Right renal pelvis (tissue), 4 donors: ENCODE data around the gene NUP107. TPM values are rescaled to one million over a fixed set of nuclear protein-coding genes. Genes with fewer than 3 reads are reported as not detected.

Source experiments
- DNase-seq, 4 donors: peaks; one replicate each; pipeline ENCODE4 v3.0.0-alpha.2; 2013; ENCODE audit warnings: low read depth in 4 of 4, low spot score in 3 of 4, missing footprints in 1 of 4
- polyA plus RNA-seq, 4 donors: library from polyadenylated mRNA; unstranded; fragments of 120-200 nt; gene quantifications; one replicate each; pipeline ENCODE4 v1.2.1, GENCODE V29; 2013; ENCODE audit not compliant: insufficient read length in 4 of 4

NUP107 gene
- polyA plus RNA-seq, 4 donors = 60.2 to 74.7 (median 66.8) TPM

DNA sequence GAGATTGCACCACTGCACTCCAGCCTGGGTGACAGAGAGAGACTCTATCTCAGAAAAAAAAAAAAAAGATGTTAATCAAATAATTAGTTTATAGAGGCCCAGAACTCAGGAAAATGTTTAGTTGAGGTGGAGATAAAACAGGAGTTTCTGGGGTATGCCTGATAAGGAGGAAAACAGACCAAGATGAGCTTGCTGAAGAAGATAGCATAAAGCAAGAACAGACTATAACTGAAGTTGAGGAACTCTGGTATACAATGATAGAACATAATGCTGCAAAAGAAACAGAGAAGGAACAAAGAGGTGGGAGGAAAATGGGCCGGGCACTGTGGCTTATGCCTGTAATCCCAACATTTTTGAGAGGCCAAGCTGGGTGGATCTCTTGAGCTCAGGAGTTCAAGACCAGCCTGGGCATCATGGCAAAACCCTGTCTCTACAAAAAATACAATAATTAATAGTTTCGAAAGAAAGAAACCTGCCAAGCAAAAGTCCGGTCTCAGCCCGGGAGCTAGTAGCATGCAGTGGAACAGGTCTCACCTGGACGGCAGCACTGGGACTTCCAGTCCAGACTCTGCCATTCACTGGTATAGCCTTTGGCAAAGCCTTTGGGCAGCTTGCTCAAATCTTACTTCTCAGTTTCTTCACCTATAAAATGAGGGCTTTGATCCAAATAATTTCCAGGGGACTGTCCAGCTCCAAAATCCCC is 84.6 kb downstream of the NUP107 start:
- no peak for DNase-seq

DNA sequence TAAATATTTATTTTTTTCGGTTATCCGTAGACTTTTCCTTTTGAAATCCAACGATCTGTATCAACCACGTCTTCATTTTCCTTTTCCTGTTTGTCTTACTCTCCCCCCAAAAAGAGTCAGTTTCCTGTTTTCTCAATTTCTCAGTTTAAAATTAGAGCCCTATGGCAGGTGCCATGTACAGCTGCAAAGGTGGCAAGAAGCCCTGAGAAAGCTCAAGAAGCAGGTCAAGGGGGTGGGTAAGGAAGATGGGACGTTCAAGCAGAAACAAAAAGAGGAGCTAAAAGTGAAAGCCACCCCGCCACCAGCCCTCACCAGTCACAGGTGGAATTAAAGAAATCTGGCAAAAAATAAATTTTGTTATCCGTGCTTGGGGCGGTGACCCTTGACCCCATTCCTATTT is 85.9 kb downstream of the NUP107 start:
- DNase-seq = no peak

DNA sequence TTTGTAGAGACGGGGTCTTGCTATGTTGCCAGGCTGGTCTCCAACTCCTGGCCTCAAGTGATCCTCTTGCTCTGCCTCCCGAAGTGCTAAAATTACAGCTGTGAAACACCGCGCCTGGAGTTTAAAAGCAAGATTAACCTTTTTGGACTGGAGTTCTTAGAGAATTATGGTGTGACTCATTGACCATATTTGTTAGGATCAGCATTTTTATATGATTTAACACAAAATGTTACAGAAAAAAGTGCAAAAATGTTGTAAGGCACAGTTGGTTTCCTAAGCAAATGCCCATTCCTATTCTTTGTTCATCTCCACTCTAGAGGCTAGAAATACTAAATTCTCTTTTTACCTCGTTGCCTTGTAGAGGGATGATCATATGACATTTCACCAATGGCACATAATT is 86.8 kb downstream of the NUP107 start:
- no peak for DNase-seq

DNA sequence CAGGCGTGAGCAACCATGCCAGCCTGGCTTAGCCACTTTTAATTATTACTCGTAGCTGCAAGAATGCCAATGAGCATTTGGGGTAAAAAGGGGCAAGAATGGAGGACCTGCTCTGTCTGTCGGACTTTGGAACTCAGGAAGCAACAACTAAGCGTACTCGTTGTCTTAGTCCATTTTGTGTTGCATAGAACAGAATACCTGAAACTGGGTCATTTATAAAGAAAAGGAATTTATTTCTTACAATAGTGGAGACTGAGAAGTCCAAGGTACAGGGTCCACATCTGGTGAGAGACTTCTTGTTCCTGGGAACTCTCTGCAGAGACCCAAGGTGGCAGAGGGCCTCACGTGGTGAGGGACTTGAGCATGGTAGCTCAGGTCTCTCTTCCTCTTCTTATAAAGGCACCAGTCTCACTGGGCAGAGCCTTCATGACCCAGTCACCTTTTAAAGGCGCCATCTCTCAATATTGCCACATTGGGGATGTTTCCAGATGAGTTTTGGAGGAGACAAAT is 88.4 kb downstream of the NUP107 start:
- DNase-seq = no peak

DNA sequence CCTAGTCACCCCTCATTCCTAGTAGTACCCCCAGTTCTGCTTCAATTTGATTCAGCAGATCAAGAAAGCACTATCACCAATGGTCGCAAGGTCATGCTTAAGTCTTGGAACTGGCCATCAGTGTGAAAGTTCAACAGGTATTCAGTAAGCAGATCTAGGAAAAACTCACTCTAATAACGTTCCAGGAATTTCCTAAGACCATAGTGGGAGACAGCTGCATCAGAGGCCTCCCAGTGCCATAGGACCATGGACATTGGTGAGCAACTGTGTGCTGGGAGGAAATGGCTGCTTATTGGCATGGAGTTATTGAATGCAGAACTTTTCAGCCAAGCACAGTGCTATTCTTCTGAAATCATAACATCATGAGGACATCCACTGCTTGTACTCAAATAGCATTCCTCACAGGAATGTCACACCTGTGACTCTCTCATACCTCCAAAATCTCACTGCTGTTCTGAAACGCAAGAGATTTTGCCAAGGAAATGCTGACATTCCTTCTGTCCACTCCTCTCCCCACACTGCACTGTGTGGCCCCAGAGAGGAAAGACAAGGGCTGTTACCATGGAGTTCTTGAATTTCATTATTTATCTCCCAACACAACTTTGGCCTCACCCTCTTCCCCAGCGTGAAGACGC is 90.3 kb downstream of the NUP107 start:
- no peak for DNase-seq

DNA sequence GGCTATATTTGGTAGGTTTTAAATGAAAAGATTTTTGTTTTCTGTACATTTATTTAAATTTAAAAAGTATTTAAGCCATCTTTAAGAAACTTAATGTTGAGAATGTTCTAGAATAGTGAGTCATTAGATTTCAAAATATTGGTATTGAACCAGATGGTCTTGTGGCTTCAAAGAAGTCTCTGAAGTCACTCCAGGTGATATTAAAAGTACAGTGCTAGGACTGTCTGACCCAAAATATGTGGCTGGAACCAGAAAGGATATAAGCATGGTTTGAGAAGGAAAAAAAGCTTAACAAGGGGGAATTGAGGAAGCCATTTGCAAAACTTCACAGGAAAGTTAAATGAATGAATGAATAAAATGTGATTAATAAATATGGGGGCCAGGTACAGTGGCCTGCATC is 92.5 kb downstream of the NUP107 start:
- DNase-seq = no peak

DNA sequence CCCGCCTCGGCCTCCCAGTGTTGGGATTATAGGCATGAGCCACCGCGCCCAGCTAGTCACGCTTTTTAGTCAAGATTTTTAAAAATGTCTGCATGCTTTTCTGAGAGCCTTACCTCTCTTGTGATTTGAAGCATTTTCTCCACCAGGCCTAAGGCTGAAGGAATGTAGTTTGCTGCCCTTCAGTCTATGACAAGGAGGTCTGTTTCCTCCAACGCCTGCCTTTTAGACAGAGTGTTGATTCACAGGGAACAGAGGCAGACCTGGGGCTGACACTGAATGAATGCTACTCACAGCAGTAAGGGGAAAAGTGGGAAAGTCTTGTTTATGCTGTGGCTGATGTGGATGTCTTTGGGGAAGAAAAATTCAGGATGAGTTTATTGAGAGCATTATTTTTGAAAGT is 94.0 kb downstream of the NUP107 start:
- DNase-seq = no peak

DNA sequence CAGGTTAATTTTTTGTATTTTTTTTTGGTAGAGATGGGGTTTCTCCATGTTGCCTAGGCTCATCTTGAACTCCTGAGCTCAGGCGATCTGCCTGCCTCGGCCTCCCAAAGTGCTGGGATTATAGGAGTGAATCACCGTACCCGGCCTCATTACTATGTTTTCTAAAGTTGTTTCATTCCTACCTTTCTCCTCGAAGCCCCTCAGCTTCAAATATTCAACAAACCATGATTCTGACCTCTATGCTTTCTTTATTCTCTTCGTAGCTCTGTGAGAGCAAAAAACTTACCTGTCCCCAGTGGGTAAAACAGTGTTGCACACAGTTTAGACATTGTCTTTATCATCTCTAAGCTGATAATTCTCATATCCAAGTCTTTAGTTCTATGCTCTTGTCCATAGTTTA is 95.0 kb downstream of the NUP107 start:
- DNase-seq = no peak

DNA sequence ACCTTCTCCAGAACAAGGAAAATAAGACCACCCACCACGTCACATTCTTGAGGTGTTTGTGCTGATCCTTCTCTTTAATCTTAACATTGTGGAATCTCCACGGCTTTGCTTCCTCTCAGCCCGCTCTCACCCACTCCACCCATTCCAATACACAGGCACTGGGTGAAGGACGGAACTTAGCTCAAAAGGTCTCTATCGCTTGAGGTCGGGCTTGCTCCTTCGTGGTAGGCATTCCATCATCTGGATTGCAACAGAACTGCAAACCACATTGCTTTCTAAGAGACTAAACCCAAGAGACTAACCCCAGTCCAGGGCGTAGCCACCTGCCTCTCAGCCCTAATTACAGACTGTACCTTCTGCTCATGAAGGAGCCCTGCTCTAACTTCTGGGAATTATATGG is 97.2 kb downstream of the NUP107 start:
- DNase-seq = no peak

DNA sequence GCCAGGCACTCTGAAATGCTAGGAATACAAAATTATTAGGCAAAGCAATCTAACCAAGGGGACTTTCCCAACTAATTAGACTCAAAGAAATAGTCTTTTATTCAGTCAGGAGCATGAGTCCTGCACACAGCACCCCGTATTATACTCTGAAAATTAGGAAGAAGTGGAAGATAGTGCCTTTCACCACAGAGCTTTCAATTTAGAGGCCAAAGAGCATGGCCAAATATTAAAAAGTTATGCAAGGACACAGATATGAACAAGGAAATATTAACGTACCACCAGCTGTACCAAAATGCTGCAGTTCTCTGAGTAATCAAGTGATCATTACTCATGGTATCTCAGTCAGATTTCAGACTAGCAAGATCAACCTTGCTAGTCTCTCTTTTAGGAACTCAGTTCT is 98.6 kb downstream of the NUP107 start:
- DNase-seq = no peak

DNA sequence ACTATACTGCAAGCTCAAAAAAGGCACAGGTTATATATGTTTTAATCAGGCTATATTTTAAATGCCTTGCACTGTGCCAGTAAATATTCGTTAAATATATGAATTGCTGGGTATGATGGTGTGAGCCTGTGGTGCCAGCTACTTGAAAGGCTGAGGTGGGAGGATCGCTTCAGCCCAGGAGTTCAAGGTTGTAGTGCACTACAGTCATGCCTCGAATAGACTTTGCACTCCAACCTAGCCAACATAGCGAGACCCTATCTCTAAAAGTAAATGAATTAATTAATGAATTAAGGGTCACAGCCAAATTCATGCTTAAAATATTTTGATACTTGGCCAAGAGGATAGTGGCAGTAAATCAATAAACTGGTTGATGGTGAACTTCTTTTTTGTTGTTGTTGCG is 99.0 kb downstream of the NUP107 start:
- no peak for DNase-seq

DNA sequence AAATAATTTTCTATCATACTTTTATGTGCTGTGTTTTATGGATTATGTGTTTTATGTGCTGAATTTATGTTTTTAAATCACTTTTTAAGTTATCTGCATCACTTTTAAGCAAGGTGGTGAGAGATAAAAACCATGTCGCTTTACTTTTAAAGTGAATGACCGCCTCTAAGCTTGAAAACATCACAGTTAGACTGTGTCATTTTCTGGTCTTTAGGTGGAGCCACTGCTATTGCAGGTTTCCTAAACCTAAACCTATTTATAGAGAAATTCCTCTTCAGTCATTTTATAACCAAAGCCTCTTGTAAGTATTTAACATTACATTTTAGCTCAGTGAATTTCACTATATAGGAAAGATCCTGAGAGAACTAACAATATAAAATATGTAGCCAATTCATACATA is 100.2 kb downstream of the NUP107 start:
- DNase-seq = no peak

DNA sequence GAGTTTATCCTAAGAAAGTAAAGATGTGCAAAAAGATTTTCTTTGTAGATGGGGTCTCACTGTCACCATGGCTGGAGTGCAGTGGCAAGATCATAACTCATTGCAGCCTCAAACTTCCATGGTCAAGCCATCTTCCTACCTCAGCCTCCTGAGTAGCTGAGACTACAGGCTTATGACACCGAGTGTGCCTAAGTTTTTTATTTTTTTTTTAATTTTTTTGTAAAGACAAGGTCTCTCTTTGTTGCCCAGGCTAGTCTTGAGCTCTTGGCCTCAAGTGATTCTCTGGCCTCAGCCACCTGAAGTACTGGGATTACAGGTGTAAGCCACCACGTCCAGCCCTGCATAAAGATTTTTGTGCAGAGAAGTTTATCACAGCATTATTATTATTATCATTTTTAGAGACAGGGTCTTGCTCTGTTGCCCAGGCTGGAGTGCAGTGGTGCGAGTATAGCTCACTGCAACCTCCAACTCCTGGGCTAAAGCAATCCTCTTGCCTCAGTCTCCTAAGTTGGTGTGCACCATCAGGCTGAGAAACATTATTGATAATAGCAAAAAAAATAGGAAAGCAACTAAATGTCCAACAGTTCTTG is 101.9 kb downstream of the NUP107 start:
- DNase-seq = no peak

DNA sequence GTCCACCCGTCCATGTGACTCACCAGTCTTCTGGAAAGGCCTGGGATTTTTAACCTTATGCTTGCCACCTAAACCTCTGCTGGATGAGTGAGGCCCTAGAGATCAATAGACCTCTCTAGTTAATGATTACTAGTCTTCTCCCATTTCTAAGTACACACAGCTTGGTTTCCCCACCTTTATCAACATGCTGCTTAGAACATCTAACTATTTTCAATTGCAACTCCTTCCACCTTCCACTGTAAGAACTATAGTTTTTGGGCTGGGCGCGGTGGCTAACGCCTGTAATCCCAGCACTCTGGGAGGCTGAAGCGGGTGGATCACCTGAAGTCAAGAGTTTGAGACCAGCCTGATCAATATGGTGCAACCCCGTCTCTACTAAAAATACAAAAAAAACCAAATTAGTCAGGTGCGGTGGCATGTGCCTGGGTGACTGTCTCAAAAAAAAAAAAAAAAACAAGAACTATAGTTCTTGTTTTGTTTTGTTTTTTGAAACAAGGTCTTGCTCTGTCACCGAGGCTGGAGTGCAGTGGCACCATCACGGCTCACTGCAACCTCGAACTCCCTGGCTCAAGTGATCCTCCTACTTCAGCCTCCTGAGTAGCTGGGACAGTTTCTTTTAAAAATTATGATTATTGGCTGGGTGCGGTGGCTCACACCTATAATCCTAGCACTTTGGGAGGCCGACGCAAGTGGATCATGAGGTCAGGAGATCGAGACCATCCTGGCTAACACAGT is 102.5 kb downstream of the NUP107 start:
- DNase-seq = no peak

DNA sequence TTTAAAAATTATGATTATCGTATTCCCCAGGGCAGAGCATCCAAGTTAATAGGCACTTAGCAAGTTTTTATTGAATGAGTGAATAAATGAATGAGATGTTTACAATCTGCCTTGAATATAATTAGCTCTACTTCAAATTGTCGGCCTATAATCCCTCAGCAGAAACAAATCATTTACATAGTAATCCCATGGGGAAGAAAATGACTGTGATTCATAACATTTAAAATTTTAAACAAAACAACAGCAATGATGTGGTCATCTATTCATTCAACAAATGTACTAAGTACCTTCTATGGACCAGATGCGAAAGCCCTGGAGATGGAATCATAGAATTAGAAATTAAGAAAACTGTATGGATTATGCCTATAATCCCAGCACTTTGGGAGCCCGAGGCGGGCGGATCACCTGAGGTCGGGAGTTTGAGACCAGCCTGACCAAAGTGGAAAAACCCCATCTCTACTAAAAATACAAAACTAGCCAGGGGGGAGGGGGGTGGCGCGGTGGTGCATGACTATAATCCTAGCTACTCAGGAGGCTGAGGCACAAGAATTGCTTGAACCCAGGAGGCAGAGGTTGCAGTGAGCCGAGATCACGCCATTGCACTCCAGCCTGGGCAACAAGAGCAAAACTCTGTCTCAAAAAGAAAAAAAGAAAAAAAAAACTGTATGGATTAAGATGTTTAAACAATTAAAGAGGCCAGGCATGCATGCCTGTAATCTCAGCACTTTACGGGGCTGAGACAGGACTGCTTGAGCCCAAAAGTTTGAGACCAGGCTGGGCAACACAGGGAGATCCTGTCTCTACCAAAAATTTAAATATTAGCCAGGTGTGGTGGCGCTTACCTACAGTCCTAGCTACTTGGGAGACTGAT is 103.5 kb downstream of the NUP107 start:
- no peak for DNase-seq

DNA sequence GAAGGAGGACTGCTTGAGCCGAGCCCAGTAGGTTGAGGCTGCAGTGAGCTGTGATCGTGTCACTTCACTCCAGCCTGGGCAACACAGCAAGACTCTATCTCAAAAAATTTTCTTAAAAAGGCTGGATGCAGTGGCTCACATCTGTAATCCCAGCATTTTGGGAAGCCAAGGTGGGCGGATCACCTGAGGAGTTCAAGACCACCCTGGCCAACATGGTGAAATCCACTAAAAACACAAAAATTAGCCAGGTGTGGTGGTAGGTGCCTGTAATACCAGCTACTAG is 104.1 kb downstream of the NUP107 start:
- no peak for DNase-seq

DNA sequence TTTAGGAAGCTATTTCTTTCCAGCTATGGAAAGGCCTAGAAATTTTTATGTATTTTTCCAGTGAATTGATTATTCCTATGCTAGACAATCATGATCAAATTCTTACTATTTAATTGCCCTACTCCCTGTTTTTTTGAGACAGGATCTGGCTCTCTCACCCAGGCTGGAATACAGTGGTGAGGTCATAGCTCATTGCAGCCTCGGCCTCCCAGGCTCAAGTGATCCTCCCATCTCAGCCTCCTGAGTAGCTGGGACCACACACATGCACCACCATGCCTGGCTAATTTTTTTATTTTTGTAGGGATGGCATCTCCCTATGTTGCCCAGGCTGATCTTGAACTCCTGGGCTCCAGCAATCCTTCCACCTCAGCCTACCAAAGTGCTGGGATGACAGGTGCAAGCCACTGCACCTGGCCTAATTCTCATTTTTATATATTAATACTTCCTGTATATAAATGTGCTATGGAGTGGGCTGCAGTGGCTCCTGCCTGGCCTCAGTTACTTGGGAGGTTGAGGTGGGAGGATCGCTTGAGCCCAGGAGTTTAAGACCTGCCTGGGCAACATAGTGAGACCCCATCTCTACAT is 105.2 kb downstream of the NUP107 start:
- DNase-seq = no peak

DNA sequence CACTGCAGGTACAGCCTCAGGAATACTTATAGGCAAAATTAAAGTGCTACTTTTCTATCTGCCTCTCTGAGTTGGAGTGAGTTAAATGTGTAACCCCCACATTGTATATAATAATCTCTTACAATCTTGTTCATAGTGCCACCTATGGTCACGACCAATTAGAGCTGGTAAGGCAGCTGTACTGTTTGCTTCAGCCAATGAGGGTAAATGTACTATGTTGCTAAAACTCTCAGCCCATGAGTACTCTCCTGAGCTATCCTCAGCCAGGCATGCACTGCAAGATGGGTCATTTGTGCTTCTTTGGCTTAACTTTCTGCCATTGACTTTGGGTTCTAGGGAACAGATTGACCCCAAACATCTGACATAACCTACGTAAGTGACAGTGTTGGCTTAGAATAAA is 106.2 kb downstream of the NUP107 start:
- DNase-seq = no peak

DNA sequence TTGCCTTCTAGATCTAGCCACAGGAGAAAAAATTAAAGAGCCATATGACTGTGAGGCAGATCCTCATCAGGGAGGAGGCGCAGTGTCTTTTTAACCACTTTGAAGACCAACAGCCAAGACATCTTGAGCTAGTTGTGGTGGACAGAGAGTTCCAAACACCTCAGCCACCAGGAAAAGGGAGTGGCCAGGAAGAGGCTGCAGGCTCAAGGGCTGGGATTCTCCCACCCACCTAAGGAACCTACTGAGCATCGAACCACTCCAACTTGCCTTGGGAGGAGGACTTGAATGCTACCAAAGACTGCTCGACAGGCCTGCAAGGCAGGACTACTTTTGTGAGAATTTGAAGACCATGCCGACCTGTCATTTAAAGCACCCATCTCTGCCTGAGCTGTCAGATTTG is 106.7 kb downstream of the NUP107 start:
- DNase-seq = no peak

DNA sequence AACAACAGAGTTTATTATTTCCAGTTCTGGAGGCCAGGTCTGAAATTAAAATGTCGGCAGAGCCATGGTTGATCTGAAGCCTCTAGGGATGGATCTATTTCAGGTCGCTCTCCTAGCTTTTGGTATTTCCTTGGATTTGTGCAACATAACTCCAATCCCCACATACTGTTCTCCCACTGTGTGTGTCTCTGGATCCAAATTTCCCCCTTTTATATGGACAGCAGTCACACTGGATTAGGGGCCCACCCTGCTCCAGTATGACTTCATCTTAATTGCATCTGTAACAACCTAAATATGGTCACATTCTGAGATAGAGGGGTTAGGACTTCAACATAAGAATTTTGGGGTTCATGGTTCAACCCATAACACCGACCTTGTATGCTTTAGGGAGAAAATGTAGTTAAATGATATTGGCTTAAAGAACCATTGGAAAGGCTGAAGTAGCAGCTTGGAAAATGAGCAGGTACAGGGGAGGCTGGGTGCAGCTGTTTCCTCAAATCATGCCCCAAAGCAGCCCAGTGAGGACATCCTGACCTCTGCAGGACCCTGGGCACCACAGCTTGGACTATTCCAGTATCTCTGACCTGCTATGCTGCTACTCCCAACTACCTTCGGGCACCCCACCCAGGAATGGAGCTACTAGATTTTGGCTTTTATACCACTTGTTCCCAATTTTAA is 107.3 kb downstream of the NUP107 start:
- DNase-seq = no peak
